GM23338 (cell line): ENCODE measurements around the gene CTSC.

ENCODE experiments used
- EZH2phosphoT487 ChIP-seq: fragments of 200-600 bp; sonication (generic); IDR thresholded peaks from one replicate; pipeline ENCODE4 v1.8.1; 2018; ENCODE audit warnings: antibody characterized with exemption; ENCODE audit not compliant: unreplicated experiment
- POLR2AphosphoS5 ChIP-seq: IDR thresholded peaks from 2 replicates; pipeline ENCODE4 v1.6.1; 2016; ENCODE audit warnings: antibody characterized with exemption, low read depth
- REST ChIP-seq: IDR thresholded peaks from one replicate; pipeline ENCODE4 v1.6.1; 2018; ENCODE audit warnings: antibody characterized with exemption; ENCODE audit not compliant: unreplicated experiment
- TF ChIP-seq, protein P1 (sequence below), 2 experiments: fragments of 200-600 bp in 1 of 2; sonication (generic) in 1 of 2; conservative IDR thresholded peaks; 2 replicates each; pipeline versions ENCODE4 v1.5.1 to v1.6.1; 2016 to 2017; ENCODE audit warnings: antibody characterized with exemption in 2 of 2, low read depth in 2 of 2, mild to moderate bottlenecking in 2 of 2, moderate library complexity in 1 of 2
- TF ChIP-seq, protein P2 (sequence below): fragments of 250-450 bp; sonication (Bioruptor Pico); IDR thresholded peaks from 2 replicates; pipeline ENCODE4 v1.5.0; 2020; ENCODE audit warnings: mild to moderate bottlenecking, moderate library complexity

DNA sequence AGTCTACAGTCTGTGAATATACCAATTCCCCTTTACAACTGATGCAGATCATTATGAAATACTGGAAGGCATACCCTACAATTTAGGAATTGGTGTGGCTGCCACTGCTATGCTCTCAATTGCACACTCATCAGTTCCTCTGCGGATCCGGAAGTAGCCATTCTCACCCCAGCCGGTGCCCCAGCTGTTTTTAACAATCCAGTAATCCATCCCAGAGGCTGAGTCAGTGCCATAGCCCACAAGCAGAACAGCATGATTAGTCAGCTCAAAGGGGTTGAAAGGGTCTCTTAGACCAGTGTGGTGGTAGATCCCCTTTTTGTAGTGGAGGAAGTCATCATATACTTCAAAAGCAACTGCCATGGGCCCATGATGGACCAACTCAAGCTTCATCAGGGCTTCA, 43.6 kb downstream of the CTSC start:
- TF ChIP-seq POLR2AphosphoS5 (no peak), EZH2phosphoT487 (no peak), REST (no peak)
- TF ChIP-seq, protein P1, sequence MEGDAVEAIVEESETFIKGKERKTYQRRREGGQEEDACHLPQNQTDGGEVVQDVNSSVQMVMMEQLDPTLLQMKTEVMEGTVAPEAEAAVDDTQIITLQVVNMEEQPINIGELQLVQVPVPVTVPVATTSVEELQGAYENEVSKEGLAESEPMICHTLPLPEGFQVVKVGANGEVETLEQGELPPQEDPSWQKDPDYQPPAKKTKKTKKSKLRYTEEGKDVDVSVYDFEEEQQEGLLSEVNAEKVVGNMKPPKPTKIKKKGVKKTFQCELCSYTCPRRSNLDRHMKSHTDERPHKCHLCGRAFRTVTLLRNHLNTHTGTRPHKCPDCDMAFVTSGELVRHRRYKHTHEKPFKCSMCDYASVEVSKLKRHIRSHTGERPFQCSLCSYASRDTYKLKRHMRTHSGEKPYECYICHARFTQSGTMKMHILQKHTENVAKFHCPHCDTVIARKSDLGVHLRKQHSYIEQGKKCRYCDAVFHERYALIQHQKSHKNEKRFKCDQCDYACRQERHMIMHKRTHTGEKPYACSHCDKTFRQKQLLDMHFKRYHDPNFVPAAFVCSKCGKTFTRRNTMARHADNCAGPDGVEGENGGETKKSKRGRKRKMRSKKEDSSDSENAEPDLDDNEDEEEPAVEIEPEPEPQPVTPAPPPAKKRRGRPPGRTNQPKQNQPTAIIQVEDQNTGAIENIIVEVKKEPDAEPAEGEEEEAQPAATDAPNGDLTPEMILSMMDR (conservative IDR thresholded peaks at IDR 0.05; ENCODE audit: low read depth in 2 of 2) = no peak
- TF ChIP-seq, protein P2, sequence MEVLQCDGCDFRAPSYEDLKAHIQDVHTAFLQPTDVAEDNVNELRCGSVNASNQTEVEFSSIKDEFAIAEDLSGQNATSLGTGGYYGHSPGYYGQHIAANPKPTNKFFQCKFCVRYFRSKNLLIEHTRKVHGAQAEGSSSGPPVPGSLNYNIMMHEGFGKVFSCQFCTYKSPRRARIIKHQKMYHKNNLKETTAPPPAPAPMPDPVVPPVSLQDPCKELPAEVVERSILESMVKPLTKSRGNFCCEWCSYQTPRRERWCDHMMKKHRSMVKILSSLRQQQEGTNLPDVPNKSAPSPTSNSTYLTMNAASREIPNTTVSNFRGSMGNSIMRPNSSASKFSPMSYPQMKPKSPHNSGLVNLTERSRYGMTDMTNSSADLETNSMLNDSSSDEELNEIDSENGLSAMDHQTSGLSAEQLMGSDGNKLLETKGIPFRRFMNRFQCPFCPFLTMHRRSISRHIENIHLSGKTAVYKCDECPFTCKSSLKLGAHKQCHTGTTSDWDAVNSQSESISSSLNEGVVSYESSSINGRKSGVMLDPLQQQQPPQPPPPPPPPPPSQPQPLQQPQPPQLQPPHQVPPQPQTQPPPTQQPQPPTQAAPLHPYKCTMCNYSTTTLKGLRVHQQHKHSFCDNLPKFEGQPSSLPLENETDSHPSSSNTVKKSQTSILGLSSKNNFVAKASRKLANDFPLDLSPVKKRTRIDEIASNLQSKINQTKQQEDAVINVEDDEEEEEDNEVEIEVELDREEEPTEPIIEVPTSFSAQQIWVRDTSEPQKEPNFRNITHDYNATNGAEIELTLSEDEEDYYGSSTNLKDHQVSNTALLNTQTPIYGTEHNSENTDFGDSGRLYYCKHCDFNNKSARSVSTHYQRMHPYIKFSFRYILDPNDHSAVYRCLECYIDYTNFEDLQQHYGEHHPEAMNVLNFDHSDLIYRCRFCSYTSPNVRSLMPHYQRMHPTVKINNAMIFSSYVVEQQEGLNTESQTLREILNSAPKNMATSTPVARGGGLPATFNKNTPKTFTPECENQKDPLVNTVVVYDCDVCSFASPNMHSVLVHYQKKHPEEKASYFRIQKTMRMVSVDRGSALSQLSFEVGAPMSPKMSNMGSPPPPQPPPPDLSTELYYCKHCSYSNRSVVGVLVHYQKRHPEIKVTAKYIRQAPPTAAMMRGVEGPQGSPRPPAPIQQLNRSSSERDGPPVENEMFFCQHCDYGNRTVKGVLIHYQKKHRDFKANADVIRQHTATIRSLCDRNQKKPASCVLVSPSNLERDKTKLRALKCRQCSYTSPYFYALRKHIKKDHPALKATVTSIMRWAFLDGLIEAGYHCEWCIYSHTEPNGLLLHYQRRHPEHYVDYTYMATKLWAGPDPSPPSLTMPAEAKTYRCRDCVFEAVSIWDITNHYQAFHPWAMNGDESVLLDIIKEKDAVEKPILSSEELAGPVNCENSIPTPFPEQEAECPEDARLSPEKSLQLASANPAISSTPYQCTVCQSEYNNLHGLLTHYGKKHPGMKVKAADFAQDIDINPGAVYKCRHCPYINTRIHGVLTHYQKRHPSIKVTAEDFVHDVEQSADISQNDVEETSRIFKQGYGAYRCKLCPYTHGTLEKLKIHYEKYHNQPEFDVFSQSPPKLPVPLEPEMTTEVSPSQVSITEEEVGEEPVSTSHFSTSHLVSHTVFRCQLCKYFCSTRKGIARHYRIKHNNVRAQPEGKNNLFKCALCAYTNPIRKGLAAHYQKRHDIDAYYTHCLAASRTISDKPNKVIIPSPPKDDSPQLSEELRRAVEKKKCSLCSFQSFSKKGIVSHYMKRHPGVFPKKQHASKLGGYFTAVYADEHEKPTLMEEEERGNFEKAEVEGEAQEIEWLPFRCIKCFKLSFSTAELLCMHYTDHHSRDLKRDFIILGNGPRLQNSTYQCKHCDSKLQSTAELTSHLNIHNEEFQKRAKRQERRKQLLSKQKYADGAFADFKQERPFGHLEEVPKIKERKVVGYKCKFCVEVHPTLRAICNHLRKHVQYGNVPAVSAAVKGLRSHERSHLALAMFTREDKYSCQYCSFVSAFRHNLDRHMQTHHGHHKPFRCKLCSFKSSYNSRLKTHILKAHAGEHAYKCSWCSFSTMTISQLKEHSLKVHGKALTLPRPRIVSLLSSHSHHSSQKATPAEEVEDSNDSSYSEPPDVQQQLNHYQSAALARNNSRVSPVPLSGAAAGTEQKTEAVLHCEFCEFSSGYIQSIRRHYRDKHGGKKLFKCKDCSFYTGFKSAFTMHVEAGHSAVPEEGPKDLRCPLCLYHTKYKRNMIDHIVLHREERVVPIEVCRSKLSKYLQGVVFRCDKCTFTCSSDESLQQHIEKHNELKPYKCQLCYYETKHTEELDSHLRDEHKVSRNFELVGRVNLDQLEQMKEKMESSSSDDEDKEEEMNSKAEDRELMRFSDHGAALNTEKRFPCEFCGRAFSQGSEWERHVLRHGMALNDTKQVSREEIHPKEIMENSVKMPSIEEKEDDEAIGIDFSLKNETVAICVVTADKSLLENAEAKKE (CRISPR knock-in tag) = no peak
